Tibial artery (tissue), 4 donors: ENCODE measurements around the gene DOCK1.

Experiments
- DNase-seq, 2 donors: peaks; one replicate each; pipeline ENCODE4 v3.0.0-alpha.2; 2019
- H3K27ac ChIP-seq, 2 donors: fragments of 200-600 bp; sonication (generic) in 1 of 2; 1 replicate in 1 of 2; 2 replicates in 1 of 2; pipeline ENCODE4 v1.5.1; 2018 to 2019; ENCODE audit warnings: mild to moderate bottlenecking in 1 of 2
- H3K27me3 ChIP-seq, 2 donors: fragments of 200-600 bp; sonication (generic) in 1 of 2; one replicate each; pipeline versions ENCODE4 v1.5.1 to v1.6.0; 2016 to 2019
- H3K36me3 ChIP-seq, 3 donors: fragments of 200-600 bp; sonication (generic) in 2 of 3; one replicate each; pipeline ENCODE4 v1.5.1; 2016 to 2019; ENCODE audit warnings: mild to moderate bottlenecking in 2 of 3
- H3K4me1 ChIP-seq, 4 donors: fragments of 200-600 bp; sonication (generic) in 2 of 4; 1 replicate in 3 of 4; 2 replicates in 1 of 4; pipeline ENCODE4 v1.5.1; 2016 to 2019
- H3K4me3 ChIP-seq, 2 donors: fragments of 200-600 bp; sonication (generic) in 1 of 2; 1 replicate in 1 of 2; 2 replicates in 1 of 2; pipeline ENCODE4 v1.5.1; 2018 to 2019; ENCODE audit warnings: mild to moderate bottlenecking in 2 of 2
- H3K9me3 ChIP-seq, 3 donors: fragments of 200-600 bp; sonication (generic) in 1 of 3; one replicate each; pipeline ENCODE4 v1.5.1; 2016 to 2019
- intact Hi-C: fragments of 100-400 bp; cut with DNase I; formaldehyde crosslinking; loops from one replicate; pipeline ENCODE4 v1.15.0; 2023; ENCODE audit warnings: low total_unique reads
- TF ChIP-seq, protein P1 (sequence below), 2 experiments: fragments of 200-600 bp in 1 of 2; fragments of 450-650 bp in 1 of 2; IDR thresholded peaks; one replicate each; pipeline ENCODE4 v1.5.1; 2017 to 2019; ENCODE audit warnings: antibody characterized with exemption in 2 of 2, mild to moderate bottlenecking in 1 of 2, moderate library complexity in 1 of 2

The DOCK1 gene

GRCh38 chr10:127434006-127434405 is 528.8 kb downstream of the DOCK1 start:
- DNase-seq: no peak
- Histone ChIP-seq H3K27me3 (no peaks in the 10 kb centered on the region), H3K27ac (no peak overlapping the region), H3K4me3 (no peak overlapping the region), H3K9me3 (no peaks in the 10 kb centered on the region), H3K36me3 (peaks cover 11 to 86% (median 39%) of the 10 kb centered on the region in 3 donors), H3K4me1 (no peaks in the 10 kb centered on the region)
- TF ChIP-seq, protein P1, sequence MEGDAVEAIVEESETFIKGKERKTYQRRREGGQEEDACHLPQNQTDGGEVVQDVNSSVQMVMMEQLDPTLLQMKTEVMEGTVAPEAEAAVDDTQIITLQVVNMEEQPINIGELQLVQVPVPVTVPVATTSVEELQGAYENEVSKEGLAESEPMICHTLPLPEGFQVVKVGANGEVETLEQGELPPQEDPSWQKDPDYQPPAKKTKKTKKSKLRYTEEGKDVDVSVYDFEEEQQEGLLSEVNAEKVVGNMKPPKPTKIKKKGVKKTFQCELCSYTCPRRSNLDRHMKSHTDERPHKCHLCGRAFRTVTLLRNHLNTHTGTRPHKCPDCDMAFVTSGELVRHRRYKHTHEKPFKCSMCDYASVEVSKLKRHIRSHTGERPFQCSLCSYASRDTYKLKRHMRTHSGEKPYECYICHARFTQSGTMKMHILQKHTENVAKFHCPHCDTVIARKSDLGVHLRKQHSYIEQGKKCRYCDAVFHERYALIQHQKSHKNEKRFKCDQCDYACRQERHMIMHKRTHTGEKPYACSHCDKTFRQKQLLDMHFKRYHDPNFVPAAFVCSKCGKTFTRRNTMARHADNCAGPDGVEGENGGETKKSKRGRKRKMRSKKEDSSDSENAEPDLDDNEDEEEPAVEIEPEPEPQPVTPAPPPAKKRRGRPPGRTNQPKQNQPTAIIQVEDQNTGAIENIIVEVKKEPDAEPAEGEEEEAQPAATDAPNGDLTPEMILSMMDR (IDR thresholded peaks at IDR 0.05): no peak
- intact Hi-C loops: no loop called here

- no peak for DNase-seq
- Histone ChIP-seq H3K9me3 (no peaks in the 10 kb centered on the region), H3K4me3 (no peak overlapping the region), H3K27me3 (no peaks in the 10 kb centered on the region), H3K27ac (no peak overlapping the region), H3K36me3 (peaks cover 23 to 86% (median 48%) of the 10 kb centered on the region in 3 donors), H3K4me1 (no peaks in the 10 kb centered on the region)
- intact Hi-C loops: no loop called here
- TF ChIP-seq, protein P1 (IDR thresholded peaks at IDR 0.05): no peak
Measured at GRCh38 chr10:127435246-127435645, 530.0 kb downstream of the DOCK1 start.

DNA sequence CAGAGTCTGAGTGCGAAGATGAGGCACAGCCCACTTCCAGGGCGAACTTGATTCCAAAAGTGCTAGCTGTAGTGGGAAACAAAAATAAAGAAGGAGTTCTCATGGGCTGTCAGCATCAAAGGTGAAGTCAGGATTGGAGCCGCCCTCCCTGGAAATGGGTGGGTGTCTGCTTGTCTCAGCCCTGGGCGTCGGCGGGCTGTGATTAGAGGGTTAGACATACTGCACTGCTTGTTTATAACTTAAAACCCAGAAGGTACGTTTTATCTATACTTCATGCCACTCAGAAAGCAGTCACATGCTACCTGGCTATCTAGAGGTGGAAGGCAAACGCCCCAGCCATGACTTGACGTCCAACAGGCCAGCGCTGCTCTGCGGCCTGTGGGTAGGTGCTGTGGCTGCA is 535.1 kb downstream of the DOCK1 start:
- TF ChIP-seq, protein P1 (IDR thresholded peaks at IDR 0.05): no peak
- intact Hi-C loops: no loop called here
- peaks cover 42 to 85% (median 69%) of the 10 kb centered on the region in 3 donors for H3K36me3 ChIP-seq

GRCh38 chr10:127441350-127442219 is 536.4 kb downstream of the DOCK1 start:
- Histone ChIP-seq H3K4me1 (no peaks in the 10 kb centered on the region), H3K4me3 (no peak overlapping the region), H3K27ac (no peak overlapping the region), H3K9me3 (no peaks in the 10 kb centered on the region), H3K27me3 (no peaks in the 10 kb centered on the region), H3K36me3 (peaks cover 47 to 94% (median 77%) of the 10 kb centered on the region in 3 donors)
- TF ChIP-seq, protein P1 (IDR thresholded peaks at IDR 0.05): no peak
- no peak for DNase-seq
- intact Hi-C loops: no loop called here

More for the DNA sequence above, 535.1 kb downstream of the DOCK1 start:
- no peaks in the 10 kb centered on the region for H3K4me1 ChIP-seq
- H3K9me3 ChIP-seq: no peaks in the 10 kb centered on the region
- no peaks in the 10 kb centered on the region for H3K27me3 ChIP-seq
- no peak overlapping the region for H3K4me3 ChIP-seq
- H3K27ac ChIP-seq: no peak overlapping the region
- no peak for DNase-seq

GRCh38 chr10:127442220-127442525 is 536.9 kb downstream of the DOCK1 start:
- DNase-seq: no peak
- H3K36me3 ChIP-seq: peaks cover 53 to 97% (median 79%) of the 10 kb centered on the region in 3 donors
- no peaks in the 10 kb centered on the region for H3K9me3 ChIP-seq
- no peaks in the 10 kb centered on the region for H3K4me1 ChIP-seq
- H3K27me3 ChIP-seq: no peaks in the 10 kb centered on the region
- H3K27ac ChIP-seq: no peak overlapping the region
- no peak overlapping the region for H3K4me3 ChIP-seq
- intact Hi-C loops: no loop called here
- TF ChIP-seq, protein P1 (IDR thresholded peaks at IDR 0.05): no peak
